ENCODE results near the gene TPTE2. TPM values are rescaled to one million over a fixed set of nuclear protein-coding genes. Genes with fewer than 3 reads are reported as not detected.
"Not testable (repeated sequence)": the region's sequence is repeated elsewhere in the genome, so short reads cannot be mapped to it uniquely, and the experiment has no call there.

The TPTE2 gene
- total and polyA plus RNA-seq, 5 donors: 0.05 TPM; not detected in 4

DNA sequence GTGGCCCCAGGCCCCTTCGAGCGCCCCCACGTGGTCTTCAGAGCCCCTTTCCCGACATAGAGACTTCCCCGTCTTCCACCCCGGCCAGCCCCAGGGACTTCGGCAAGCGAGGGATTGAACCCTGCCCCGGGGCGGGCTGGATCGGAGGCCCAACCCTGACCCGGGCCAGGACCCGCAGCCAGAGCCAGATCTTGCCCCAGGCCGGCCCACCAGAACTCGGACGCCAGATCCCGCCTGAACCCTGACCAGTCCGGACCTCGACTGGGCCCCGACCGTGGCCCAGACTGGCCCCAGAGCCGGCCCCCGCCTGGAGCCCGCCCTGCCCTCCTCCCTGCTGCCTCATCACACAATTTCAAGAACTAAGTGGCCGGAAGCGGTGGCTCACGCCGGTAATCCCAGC, 253 bp upstream of the TPTE2 start:
- H3K9me3 ChIP-seq (ENCODE audit: control insufficient read depth, low read length): no peaks in the 10 kb centered on the region
- no peaks in the 10 kb centered on the region for H3K27me3 ChIP-seq (ENCODE audit: control insufficient read depth, insufficient read depth)
- 92% methylated on average over 28 of the region's 28 CpGs for WGBS
- intact Hi-C loops (cut with DNase I): no loop called here
- no peak overlapping the region for H3K4me3 ChIP-seq (ENCODE audit: low read length)
- ATAC-seq (no peak), DNase-seq (peak in 1 of 3 donors; percentile 47)
- no peak overlapping the region for H3K27ac ChIP-seq (ENCODE audit: low read length)
- H3K4me1 ChIP-seq (ENCODE audit: control insufficient read depth, insufficient read depth, low read length): no peaks in the 10 kb centered on the region

GRCh38 chr13:19560672-19561071, 660 bp downstream of the TPTE2 start:
- 91% methylated on average over 22 of the region's 22 CpGs for WGBS
- intact Hi-C loops (cut with DNase I); H3K9me3 ChIP-seq (ENCODE audit: control insufficient read depth, low read length); H3K27ac ChIP-seq (ENCODE audit: low read length); H3K4me3 ChIP-seq (ENCODE audit: low read length); H3K4me1 ChIP-seq (ENCODE audit: control insufficient read depth, insufficient read depth, low read length); H3K27me3 ChIP-seq (ENCODE audit: control insufficient read depth, insufficient read depth): not testable (repeated sequence)
- DNase-seq (peak in 1 of 3 donors; percentile 31), ATAC-seq (peak in 1 of 2 donors; percentile 23)

GRCh38 chr13:19559739-19560138, 1.6 kb downstream of the TPTE2 start:
- WGBS: no CpG with 5 or more reads among the region's 10 CpGs
- H3K4me1 ChIP-seq (ENCODE audit: control insufficient read depth, insufficient read depth, low read length); DNase-seq; H3K27me3 ChIP-seq (ENCODE audit: control insufficient read depth, insufficient read depth); H3K27ac ChIP-seq (ENCODE audit: low read length); H3K9me3 ChIP-seq (ENCODE audit: control insufficient read depth, low read length); H3K4me3 ChIP-seq (ENCODE audit: low read length); intact Hi-C loops (cut with DNase I): not testable (repeated sequence)
- ATAC-seq: peak in 1 of 2 donors; percentile 28

- intact Hi-C loops (cut with DNase I); H3K9me3 ChIP-seq (ENCODE audit: control insufficient read depth, low read length); H3K27me3 ChIP-seq (ENCODE audit: control insufficient read depth, insufficient read depth); H3K4me1 ChIP-seq (ENCODE audit: control insufficient read depth, insufficient read depth, low read length); H3K4me3 ChIP-seq (ENCODE audit: low read length); ATAC-seq; H3K27ac ChIP-seq (ENCODE audit: low read length); DNase-seq: not testable (repeated sequence)
- WGBS: 69% methylated on average over 2 of the region's 4 CpGs
Measured at GRCh38 chr13:19557287-19557686, 4.0 kb downstream of the TPTE2 start.

DNA sequence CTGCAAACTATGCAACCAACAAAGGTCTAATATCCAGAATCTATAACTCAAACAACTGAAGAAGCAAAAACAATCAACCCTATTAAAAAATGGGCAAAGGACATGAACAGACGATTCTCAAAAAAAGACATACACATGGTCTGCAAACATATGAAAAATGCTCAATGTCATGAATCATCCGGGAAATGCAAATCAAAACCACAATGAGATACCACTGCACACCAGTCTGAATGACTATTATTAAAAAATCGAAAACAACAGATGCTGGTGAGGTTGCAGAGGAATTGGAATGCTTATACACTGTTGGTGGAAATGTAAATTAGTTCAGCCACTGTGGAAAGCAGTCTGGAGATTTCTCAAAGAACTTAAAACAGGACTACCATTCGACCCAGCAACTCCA, 12.1 kb downstream of the TPTE2 start:
- H3K27ac ChIP-seq (ENCODE audit: low read length); H3K27me3 ChIP-seq (ENCODE audit: control insufficient read depth, insufficient read depth); H3K4me3 ChIP-seq (ENCODE audit: low read length); DNase-seq; ATAC-seq; H3K9me3 ChIP-seq (ENCODE audit: control insufficient read depth, low read length); H3K4me1 ChIP-seq (ENCODE audit: control insufficient read depth, insufficient read depth, low read length); intact Hi-C loops (cut with DNase I): not testable (repeated sequence)
- 74% methylated on average over 3 of the region's 4 CpGs for WGBS

DNA sequence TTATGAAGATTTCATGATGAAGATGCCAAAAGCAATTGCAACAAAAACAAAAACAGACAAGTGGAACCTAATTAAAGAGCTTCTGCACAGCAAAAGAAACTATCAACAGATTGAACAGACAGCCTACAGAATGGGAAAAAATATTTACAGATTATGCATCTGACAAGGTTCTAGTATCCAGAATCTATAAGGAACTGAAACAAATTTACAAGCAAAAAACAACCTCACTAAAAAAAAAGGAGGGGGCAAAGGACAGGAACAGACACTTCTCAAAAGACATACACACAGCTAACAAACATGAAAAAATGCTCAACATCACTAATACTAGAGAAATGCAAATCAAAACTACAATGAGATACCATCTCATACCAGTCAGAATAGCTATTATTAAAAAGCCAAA, 35.7 kb downstream of the TPTE2 start:
- ATAC-seq; H3K4me3 ChIP-seq (ENCODE audit: low read length); DNase-seq; intact Hi-C loops (cut with DNase I); H3K9me3 ChIP-seq (ENCODE audit: control insufficient read depth, low read length); H3K27me3 ChIP-seq (ENCODE audit: control insufficient read depth, insufficient read depth); H3K27ac ChIP-seq (ENCODE audit: low read length); H3K4me1 ChIP-seq (ENCODE audit: control insufficient read depth, insufficient read depth, low read length): not testable (repeated sequence)

DNA sequence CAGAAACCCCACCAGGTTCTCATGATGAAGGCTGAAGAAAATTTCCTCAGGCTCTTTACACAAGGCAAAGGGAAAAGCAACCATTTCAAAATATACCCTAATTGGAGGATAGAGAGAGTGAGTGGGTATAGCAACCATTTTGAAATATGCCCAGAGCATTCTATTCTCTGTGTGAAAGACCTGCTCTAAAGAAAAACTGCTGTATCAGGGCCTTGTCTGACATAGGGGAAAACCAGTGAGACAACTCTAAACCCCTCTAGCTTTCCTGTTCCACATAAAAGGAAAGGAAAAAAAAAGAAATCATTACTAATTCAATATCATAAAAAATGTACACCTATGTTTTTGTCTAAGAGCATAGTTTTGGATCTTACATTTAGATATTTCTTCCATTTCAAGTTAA, 42.3 kb downstream of the TPTE2 start:
- DNase-seq (no peak), ATAC-seq (no peak)
- no peaks in the 10 kb centered on the region for H3K9me3 ChIP-seq (ENCODE audit: control insufficient read depth, low read length)
- H3K27me3 ChIP-seq (ENCODE audit: control insufficient read depth, insufficient read depth): no peaks in the 10 kb centered on the region
- intact Hi-C loops (cut with DNase I): no loop called here
- no peak overlapping the region for H3K4me3 ChIP-seq (ENCODE audit: low read length)
- H3K4me1 ChIP-seq (ENCODE audit: control insufficient read depth, insufficient read depth, low read length): no peaks in the 10 kb centered on the region
- no peak overlapping the region for H3K27ac ChIP-seq (ENCODE audit: low read length)

DNA sequence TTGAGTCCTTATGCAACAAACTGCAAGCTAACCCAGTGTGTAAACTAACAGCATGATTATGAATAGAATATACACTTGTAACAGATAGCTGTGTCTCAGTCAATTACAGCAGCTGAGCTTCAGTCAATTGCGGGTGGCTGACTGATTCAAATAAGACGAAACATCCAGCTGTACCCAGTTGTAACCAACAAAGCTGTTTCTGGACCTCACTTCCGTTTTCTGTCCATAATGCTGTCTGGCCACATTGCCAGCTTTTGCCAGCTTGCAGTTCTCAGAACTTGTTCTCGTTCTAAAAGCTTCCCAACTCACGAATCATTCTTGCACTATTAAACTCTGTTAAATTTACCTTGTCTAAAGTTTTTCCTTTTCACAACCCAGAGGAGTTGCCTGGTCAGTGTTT, 53.7 kb downstream of the TPTE2 start:
- intact Hi-C loops (cut with DNase I): not testable (repeated sequence)
- 67% methylated on average over 5 of the region's 5 CpGs for WGBS

DNA sequence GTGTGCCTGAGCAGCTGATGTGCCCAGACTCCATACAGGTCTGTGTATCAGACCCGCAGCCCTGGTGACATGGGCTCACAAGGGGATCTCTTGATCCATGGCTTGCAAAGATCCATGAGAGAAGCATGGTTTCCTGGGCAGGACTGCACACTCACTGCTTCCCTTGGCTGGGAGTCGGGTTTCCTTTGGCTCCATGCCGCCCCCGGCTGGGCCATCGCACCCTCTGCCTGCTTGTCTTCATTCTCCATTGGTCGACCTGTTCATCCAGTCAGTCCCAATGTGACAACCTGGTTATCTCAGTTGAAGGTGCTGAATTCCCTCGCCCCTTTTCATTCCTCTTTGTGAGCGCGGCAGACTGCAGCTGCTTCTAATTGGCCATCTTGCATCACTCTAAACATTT, 101.2 kb downstream of the TPTE2 start:
- H3K4me3 ChIP-seq (ENCODE audit: low read length); H3K27me3 ChIP-seq (ENCODE audit: control insufficient read depth, insufficient read depth); H3K9me3 ChIP-seq (ENCODE audit: control insufficient read depth, low read length); H3K27ac ChIP-seq (ENCODE audit: low read length); DNase-seq; intact Hi-C loops (cut with DNase I); H3K4me1 ChIP-seq (ENCODE audit: control insufficient read depth, insufficient read depth, low read length); ATAC-seq: not testable (repeated sequence)
- WGBS: 56% methylated on average over 9 of the region's 9 CpGs

More for the DNA sequence above, 53.7 kb downstream of the TPTE2 start:
- H3K27me3 ChIP-seq (ENCODE audit: control insufficient read depth, insufficient read depth); H3K4me1 ChIP-seq (ENCODE audit: control insufficient read depth, insufficient read depth, low read length); H3K27ac ChIP-seq (ENCODE audit: low read length); ATAC-seq; H3K9me3 ChIP-seq (ENCODE audit: control insufficient read depth, low read length); H3K4me3 ChIP-seq (ENCODE audit: low read length); DNase-seq: not testable (repeated sequence)

DNA sequence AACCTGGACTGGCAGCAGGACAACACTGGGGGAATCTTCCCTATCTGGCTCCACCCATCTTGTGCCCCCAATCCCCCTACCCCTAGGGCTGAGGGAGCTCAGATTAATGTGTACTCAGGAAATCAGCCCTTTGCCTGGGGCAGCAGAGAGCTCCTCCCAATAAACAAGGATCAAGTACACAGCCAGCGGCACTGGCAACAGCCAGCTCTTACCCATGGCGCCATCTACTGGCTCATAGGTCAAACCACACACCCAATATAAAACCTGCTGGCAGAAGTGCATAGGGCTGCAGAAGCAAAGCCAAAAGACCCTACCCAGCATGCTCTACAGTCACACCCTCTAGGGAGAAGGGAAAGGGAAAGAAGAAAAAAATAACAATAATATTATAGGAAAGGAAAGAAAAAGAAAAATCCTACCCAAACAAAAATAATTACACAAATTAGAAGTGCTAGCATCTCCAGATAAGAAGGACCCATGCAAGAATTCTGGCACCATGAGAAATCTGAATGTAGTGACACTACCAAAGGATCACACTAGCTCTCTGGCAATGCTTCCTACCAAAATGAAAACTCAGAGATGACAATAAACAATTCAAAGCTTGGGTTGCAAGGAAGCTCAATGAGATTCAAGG, 122.2 kb downstream of the TPTE2 start:
- intact Hi-C loops (cut with DNase I); ATAC-seq: not testable (repeated sequence)

DNA sequence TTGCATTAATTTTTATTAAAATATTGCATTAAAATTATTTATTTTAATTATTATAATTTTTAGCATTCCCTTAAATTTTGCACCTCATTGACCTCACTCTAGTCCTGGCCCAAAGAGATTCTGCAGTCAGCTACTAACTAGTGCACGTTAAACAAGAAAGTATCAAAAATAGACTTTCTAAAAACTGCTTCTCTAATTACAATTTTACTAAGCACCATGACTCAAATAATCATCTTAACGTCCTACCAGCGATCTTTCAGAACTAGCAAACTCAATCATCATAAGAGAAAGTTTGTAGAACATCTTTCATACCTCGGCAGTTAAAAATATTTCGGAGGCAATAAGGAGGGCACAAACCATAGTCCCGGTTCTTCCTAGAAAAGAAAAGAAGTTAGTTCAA, 123.6 kb downstream of the TPTE2 start:
- WGBS: 73% methylated on average over 6 of the region's 6 CpGs
- H3K27ac ChIP-seq (ENCODE audit: low read length); H3K4me3 ChIP-seq (ENCODE audit: low read length); H3K4me1 ChIP-seq (ENCODE audit: control insufficient read depth, insufficient read depth, low read length); H3K9me3 ChIP-seq (ENCODE audit: control insufficient read depth, low read length); DNase-seq; H3K27me3 ChIP-seq (ENCODE audit: control insufficient read depth, insufficient read depth); ATAC-seq; intact Hi-C loops (cut with DNase I): not testable (repeated sequence)

More for the DNA sequence above, 122.2 kb downstream of the TPTE2 start:
- not testable (repeated sequence) for H3K9me3 ChIP-seq (ENCODE audit: control insufficient read depth, low read length); H3K4me1 ChIP-seq (ENCODE audit: control insufficient read depth, insufficient read depth, low read length); H3K4me3 ChIP-seq (ENCODE audit: low read length); H3K27ac ChIP-seq (ENCODE audit: low read length); H3K27me3 ChIP-seq (ENCODE audit: control insufficient read depth, insufficient read depth)
- peak; percentile 33 to 62 (median 41) for DNase-seq
- 5% methylated on average over 2 of the region's 2 CpGs for WGBS

GRCh38 chr13:19422236-19422635, 139.1 kb downstream of the TPTE2 start:
- WGBS: 66% methylated on average over 2 of the region's 2 CpGs
- H3K27ac ChIP-seq (ENCODE audit: low read length); intact Hi-C loops (cut with DNase I); ATAC-seq; H3K9me3 ChIP-seq (ENCODE audit: control insufficient read depth, low read length); H3K4me1 ChIP-seq (ENCODE audit: control insufficient read depth, insufficient read depth, low read length); H3K4me3 ChIP-seq (ENCODE audit: low read length); DNase-seq; H3K27me3 ChIP-seq (ENCODE audit: control insufficient read depth, insufficient read depth): not testable (repeated sequence)
